Breast epithelium (tissue), 4 donors: Measurements from ENCODE around the gene WWC1. TPM values are rescaled to one million over a fixed set of nuclear protein-coding genes. Genes with fewer than 3 reads are reported as not detected.
"Not testable (repeated sequence)": the region's sequence is repeated elsewhere in the genome, so short reads cannot be mapped to it uniquely, and the experiment has no call there.

ENCODE experiments used
- DNase-seq, 2 donors: peaks; one replicate each; pipeline ENCODE4 v3.0.0-alpha.2; 2019; ENCODE audit warnings: low spot score in 2 of 2
- H3K27ac ChIP-seq, 2 donors: fragments of 200-600 bp; sonication (generic) in 1 of 2; one replicate each; pipeline ENCODE4 v1.5.1; 2016 to 2019; ENCODE audit warnings: mild to moderate bottlenecking in 1 of 2
- H3K27me3 ChIP-seq, 2 donors: fragments of 200-600 bp; sonication (generic) in 1 of 2; one replicate each; pipeline versions ENCODE4 v1.5.1 to v1.6.0; 2017 to 2019; ENCODE audit warnings: control low read depth in 1 of 2, mild to moderate bottlenecking in 1 of 2
- H3K36me3 ChIP-seq: fragments of 200-600 bp; one replicate; pipeline ENCODE4 v1.5.1; 2019
- H3K4me1 ChIP-seq, 2 donors: fragments of 200-600 bp; sonication (generic); one replicate each; pipeline ENCODE4 v1.5.1; 2016 to 2019; ENCODE audit warnings: control low read depth in 1 of 2
- H3K4me3 ChIP-seq, 3 donors: fragments of 200-600 bp; sonication (generic); 1 replicate in 2 of 3; 2 replicates in 1 of 3; pipeline ENCODE4 v1.5.1; 2016 to 2019; ENCODE audit warnings: mild to moderate bottlenecking in 3 of 3, moderate library complexity in 2 of 3
- H3K9me3 ChIP-seq, 2 donors: fragments of 200-600 bp; sonication (generic) in 1 of 2; one replicate each; pipeline ENCODE4 v1.5.1; 2016 to 2019; ENCODE audit warnings: control low read depth in 1 of 2
- CTCF ChIP-seq, 3 donors: fragments of 450-650 bp; IDR thresholded peaks; one replicate each; pipeline ENCODE4 v1.5.1; 2016 to 2017; ENCODE audit warnings: antibody characterized with exemption in 3 of 3, mild to moderate bottlenecking in 3 of 3, moderate library complexity in 3 of 3
- POLR2A ChIP-seq: fragments of 450-650 bp; IDR thresholded peaks from one replicate; pipeline ENCODE4 v1.6.1; 2016; ENCODE audit warnings: antibody characterized with exemption, mild to moderate bottlenecking, moderate library complexity
- POLR2AphosphoS5 ChIP-seq, 3 donors: sonication (generic); formaldehyde crosslinking; IDR thresholded peaks; one replicate each; pipeline ENCODE4 v1.6.1; 2017; ENCODE audit warnings: antibody characterized with exemption in 3 of 3
- intact Hi-C: fragments of 100-400 bp; cut with DNase I; formaldehyde crosslinking; loops from one replicate; pipeline ENCODE4 v1.15.1; 2023; ENCODE audit warnings: low total_unique reads
- total RNA-seq, 3 donors: library from RNA; depleted of rRNA; stranded (reverse); fragments of >200 nt; gene quantifications; one replicate each; pipeline ENCODE4 v1.1.0, GENCODE V29; 2016

WWC1 gene
- total RNA-seq, 3 donors from 2014 or later, result 0.96 to 59.9 (median 59.6) TPM

DNA sequence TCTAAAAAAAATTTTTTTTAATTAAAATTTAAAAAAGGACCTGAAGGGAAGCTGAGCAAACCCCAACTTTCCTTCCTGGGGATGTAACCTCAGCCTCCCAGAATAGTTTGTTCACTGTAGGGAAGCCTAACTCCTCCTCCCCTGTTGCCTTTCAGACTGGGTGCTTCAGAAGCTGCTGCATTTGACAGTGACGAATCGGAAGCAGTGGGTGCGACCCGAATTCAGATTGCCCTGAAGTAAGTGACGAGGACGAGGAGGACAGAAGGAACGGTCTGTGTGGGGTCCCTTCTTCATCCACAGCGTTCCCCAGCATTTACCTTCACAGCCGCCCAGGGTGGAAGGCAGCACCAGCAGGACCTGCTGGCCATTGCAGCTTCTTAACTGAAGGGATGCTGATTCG, 137.1 kb downstream of the WWC1 start:
- TF ChIP-seq CTCF (IDR thresholded peaks at IDR 0.05) (no peak), POLR2AphosphoS5 (IDR thresholded peaks at IDR 0.05) (no peak), POLR2A (no peak)
- H3K27ac ChIP-seq, result no peak overlapping the region
- no peak overlapping the region for H3K4me3 ChIP-seq
- H3K36me3 ChIP-seq, result no peaks in the 10 kb centered on the region
- H3K9me3 ChIP-seq, result no peaks in the 10 kb centered on the region
- DNase-seq, result no peak
- no peaks in the 10 kb centered on the region for H3K4me1 ChIP-seq
- intact Hi-C loops, result no loop called here
- H3K27me3 ChIP-seq, result no peaks in the 10 kb centered on the region

GRCh38 chr5:168430296-168430695, 138.9 kb downstream of the WWC1 start:
- Histone ChIP-seq H3K4me1 (no peaks in the 10 kb centered on the region), H3K36me3 (no peaks in the 10 kb centered on the region), H3K27me3 (no peaks in the 10 kb centered on the region), H3K27ac (no peak overlapping the region), H3K9me3 (no peaks in the 10 kb centered on the region), H3K4me3 (no peak overlapping the region)
- no peak for DNase-seq
- TF ChIP-seq POLR2AphosphoS5 (IDR thresholded peaks at IDR 0.05) (no peak), POLR2A (no peak), CTCF (IDR thresholded peaks at IDR 0.05) (no peak)
- intact Hi-C loops, result no loop called here

DNA sequence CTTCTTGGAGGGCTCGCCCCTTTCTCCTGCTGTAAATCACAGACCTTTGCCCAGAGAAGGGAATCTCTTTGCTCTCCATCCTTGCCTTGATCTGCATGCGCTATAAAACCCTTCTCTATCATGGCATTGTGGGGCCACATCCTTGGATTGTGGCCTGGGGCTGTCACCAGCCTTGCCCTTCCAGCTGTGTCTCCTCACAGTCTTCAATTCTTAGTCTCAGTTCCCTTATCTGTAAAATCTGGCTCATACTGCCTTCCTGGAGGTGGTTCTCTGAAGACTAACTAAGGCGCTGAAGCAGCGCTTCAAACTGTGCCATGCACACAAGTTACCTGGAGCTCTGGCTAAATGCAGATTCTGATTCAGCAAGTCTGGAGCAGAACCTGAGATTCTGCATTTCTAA, 141.5 kb downstream of the WWC1 start:
- Histone ChIP-seq H3K9me3 (no peaks in the 10 kb centered on the region), H3K27me3 (no peaks in the 10 kb centered on the region), H3K4me1 (no peaks in the 10 kb centered on the region), H3K36me3 (no peaks in the 10 kb centered on the region), H3K4me3 (no peak overlapping the region), H3K27ac (no peak overlapping the region)
- TF ChIP-seq POLR2A, result no peak
- TF ChIP-seq CTCF (IDR thresholded peaks at IDR 0.05), result no peak
- no peak for TF ChIP-seq POLR2AphosphoS5 (IDR thresholded peaks at IDR 0.05)
- intact Hi-C loops, result no loop called here
- no peak for DNase-seq

DNA sequence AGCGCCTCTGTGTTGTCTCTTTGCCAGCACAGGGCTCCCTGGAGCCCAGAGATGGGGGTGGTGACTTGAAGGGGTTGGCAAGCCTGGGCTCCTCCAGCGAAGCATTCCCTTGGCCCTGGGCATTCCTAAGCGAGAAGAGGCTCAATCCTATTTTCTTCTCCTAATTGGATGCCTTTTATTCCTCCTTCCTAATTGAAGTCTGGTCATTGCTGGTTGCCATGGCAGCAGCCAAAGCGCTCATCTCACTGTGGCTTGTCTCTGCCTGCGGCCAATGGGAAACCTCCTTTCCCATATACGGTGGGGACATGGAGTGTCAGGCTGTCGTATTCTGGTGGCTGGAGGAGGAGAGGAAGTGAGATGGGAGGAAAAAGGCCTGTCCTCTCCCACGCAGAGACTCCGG, 142.6 kb downstream of the WWC1 start:
- no peaks in the 10 kb centered on the region for H3K4me1 ChIP-seq
- DNase-seq, result no peak
- H3K36me3 ChIP-seq, result peaks cover 4% of the 10 kb centered on the region
- no peak overlapping the region for H3K27ac ChIP-seq
- H3K4me3 ChIP-seq, result no peak overlapping the region
- H3K27me3 ChIP-seq, result no peaks in the 10 kb centered on the region
- intact Hi-C loops, result no loop called here
- TF ChIP-seq CTCF (IDR thresholded peaks at IDR 0.05) (no peak), POLR2AphosphoS5 (IDR thresholded peaks at IDR 0.05) (no peak), POLR2A (no peak)
- H3K9me3 ChIP-seq, result no peaks in the 10 kb centered on the region

- Histone ChIP-seq H3K36me3 (peaks cover 5% of the 10 kb centered on the region), H3K27ac (no peak overlapping the region), H3K4me3 (no peak overlapping the region), H3K4me1 (no peaks in the 10 kb centered on the region), H3K27me3 (no peaks in the 10 kb centered on the region), H3K9me3 (no peaks in the 10 kb centered on the region)
- TF ChIP-seq CTCF (IDR thresholded peaks at IDR 0.05), result no peak
- TF ChIP-seq POLR2A, result no peak
- no peak for TF ChIP-seq POLR2AphosphoS5 (IDR thresholded peaks at IDR 0.05)
- DNase-seq, result no peak
- intact Hi-C loops, result no loop called here
Measured at GRCh38 chr5:168434746-168435321, 143.4 kb downstream of the WWC1 start.

DNA sequence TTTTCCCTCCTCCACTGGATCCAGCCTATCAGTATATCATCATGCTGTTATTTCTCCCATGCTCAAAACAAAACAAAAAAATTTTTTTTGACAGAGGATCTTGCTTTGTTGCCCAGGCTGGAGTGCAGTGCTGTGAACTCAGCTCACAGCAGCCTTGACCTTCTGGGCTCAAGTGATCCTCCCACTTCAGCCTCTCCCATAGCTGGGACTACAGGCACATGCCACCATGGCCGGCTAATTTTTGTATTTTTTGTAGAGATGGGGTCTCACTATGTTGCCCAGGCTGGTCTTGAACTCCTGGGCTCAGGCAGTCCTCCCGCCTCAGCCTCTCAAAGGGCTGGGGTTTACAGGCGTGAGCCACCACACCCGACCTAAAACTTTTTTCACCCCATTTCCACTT, 143.9 kb downstream of the WWC1 start:
- DNase-seq, H3K36me3 ChIP-seq, H3K27ac ChIP-seq, H3K4me1 ChIP-seq, intact Hi-C loops, H3K9me3 ChIP-seq, H3K4me3 ChIP-seq, H3K27me3 ChIP-seq: not testable (repeated sequence)
